Colonic mucosa (tissue), 4 donors: ENCODE results near the gene PPP2R5A. TPM values are rescaled to one million over a fixed set of nuclear protein-coding genes. Genes with fewer than 3 reads are reported as not detected.

Experiments used
- DNase-seq: peaks from one replicate; pipeline ENCODE4 v3.0.0-alpha.2; 2020
- H3K27ac ChIP-seq: fragments of 200-600 bp; one replicate; pipeline ENCODE4 v1.8.0; 2021
- H3K27me3 ChIP-seq: fragments of 200-600 bp; one replicate; pipeline ENCODE4 v1.8.0; 2021
- H3K36me3 ChIP-seq: fragments of 200-600 bp; one replicate; pipeline ENCODE4 v1.8.0; 2021
- H3K4me1 ChIP-seq: fragments of 200-600 bp; one replicate; pipeline ENCODE4 v1.8.0; 2021; ENCODE audit warnings: mild to moderate bottlenecking
- H3K4me3 ChIP-seq: fragments of 200-600 bp; one replicate; pipeline ENCODE4 v1.8.0; 2021
- H3K9ac ChIP-seq, 2 donors: one replicate each; pipeline ENCODE4 v1.7.0; 2013; ENCODE audit warnings: control low read depth in 2 of 2, low read depth in 2 of 2, low read length in 2 of 2
- H3K9me3 ChIP-seq: fragments of 200-600 bp; one replicate; pipeline ENCODE4 v1.8.0; 2021
- CTCF ChIP-seq: fragments of 200-600 bp; IDR thresholded peaks from one replicate; pipeline ENCODE4 v1.8.0; 2022; ENCODE audit warnings: antibody characterized with exemption, mild to moderate bottlenecking
- intact Hi-C: fragments of 100-400 bp; cut with DNase I; formaldehyde crosslinking; loops from one replicate; pipeline ENCODE4 v1.14.1; 2022
- total RNA-seq, 2 donors: library from RNA; stranded (reverse); fragmentation: NEBNext Ultra II Directional in 1 of 2; extraction: Animal tissue kit (Norgen Biotek cat#: 25700) in 1 of 2; gene quantifications; one replicate each; pipeline ENCODE4 v1.2.1, GENCODE V29; 2021
- donor health status: healthy.
- donor health status: DM: no; HTN: no; CAD: no.
- donor health status: DM: no; HTN: no; CAD: no.

PPP2R5A gene
- total RNA-seq, 2 donors from 2014 or later: 62.4 to 78.2 TPM

DNA sequence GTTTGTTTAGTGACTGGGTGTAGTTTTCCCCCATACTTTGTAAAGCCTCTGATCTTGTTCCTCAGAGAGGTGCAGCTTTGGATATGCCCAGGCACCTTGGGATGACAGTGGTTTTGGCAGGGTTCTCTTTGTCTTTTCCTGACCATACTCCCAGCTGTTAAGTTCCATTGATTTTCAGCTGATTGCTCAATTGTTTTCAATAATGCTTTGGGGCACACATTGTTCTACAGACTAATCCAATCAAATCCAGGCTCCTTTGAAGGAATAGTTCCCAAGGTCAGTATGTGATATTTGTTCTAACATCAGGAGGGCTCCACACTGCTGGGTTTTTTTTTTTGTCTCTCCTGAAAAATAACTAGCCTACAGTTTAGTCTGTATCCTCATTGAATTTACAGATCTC is 24.8 kb downstream of the PPP2R5A start:
- Histone ChIP-seq H3K36me3 (no peaks in the 10 kb centered on the region), H3K27me3 (no peaks in the 10 kb centered on the region), H3K27ac (no peak overlapping the region), H3K9me3 (no peaks in the 10 kb centered on the region), H3K4me1 (no peaks in the 10 kb centered on the region), H3K9ac (no peak overlapping the region), H3K4me3 (no peak overlapping the region)
- DNase-seq: no peak
- intact Hi-C loops: no loop called here
- TF ChIP-seq CTCF: no peak

GRCh38 chr1:212310383-212310782 is 25.2 kb downstream of the PPP2R5A start:
- TF ChIP-seq CTCF: no peak
- intact Hi-C loops: no loop called here

GRCh38 chr1:212311836-212312497 is 26.8 kb downstream of the PPP2R5A start:
- Histone ChIP-seq H3K4me1 (no peaks in the 10 kb centered on the region), H3K27me3 (no peaks in the 10 kb centered on the region), H3K36me3 (no peaks in the 10 kb centered on the region), H3K9ac (no peak overlapping the region), H3K4me3 (no peak overlapping the region), H3K27ac (no peak overlapping the region), H3K9me3 (no peaks in the 10 kb centered on the region)
- DNase-seq: no peak
- no peak for TF ChIP-seq CTCF
- intact Hi-C loops: no loop called here

More at GRCh38 chr1:212310383-212310782, 25.2 kb downstream of the PPP2R5A start:
- no peak for DNase-seq
- H3K27ac ChIP-seq: no peak overlapping the region
- no peaks in the 10 kb centered on the region for H3K27me3 ChIP-seq
- no peak overlapping the region for H3K9ac ChIP-seq
- no peak overlapping the region for H3K4me3 ChIP-seq
- no peaks in the 10 kb centered on the region for H3K4me1 ChIP-seq
- H3K36me3 ChIP-seq: no peaks in the 10 kb centered on the region
- H3K9me3 ChIP-seq: no peaks in the 10 kb centered on the region

DNA sequence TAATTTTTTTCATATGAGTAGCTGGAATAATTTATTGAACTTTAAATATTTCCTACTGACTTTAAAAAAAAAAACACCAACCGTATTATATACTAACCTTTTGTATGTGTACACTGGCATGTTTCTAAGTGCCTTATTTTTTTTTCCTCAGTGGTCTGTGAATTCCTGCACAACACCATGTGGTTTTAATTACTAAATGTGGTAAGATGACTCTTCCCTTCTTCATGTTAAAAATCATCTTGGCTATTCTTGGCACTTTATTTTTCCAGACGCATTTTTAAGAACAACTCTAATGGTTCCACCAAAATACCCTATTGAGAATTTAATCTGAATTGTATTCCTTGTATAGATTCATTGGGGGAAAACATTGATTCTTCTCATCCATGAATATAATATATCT is 28.4 kb downstream of the PPP2R5A start:
- H3K4me1 ChIP-seq: no peaks in the 10 kb centered on the region
- no peaks in the 10 kb centered on the region for H3K27me3 ChIP-seq
- no peak overlapping the region for H3K27ac ChIP-seq
- intact Hi-C loops: no loop called here
- no peak overlapping the region for H3K4me3 ChIP-seq
- H3K9ac ChIP-seq: no peak overlapping the region
- TF ChIP-seq CTCF: no peak
- no peaks in the 10 kb centered on the region for H3K36me3 ChIP-seq
- DNase-seq: no peak
- no peaks in the 10 kb centered on the region for H3K9me3 ChIP-seq

DNA sequence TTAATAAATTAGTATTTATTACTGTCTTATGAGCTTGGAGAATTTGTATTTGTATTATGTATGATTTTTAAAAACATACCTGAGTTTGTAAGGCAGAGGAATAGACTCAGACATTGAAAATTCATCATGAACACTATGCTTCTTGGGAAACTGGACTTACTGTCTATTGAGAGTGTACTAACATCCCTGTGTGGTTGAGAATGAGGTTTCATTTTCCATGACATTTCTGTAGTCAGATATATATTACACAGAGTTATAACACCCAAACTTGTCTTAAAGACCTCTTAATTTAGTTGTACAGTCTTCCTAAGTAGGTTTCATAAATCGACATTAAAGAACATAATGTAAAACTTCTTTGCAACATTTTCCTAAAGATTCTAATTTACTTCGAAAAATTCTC is 30.0 kb downstream of the PPP2R5A start:
- no peaks in the 10 kb centered on the region for H3K27me3 ChIP-seq
- no peak overlapping the region for H3K9ac ChIP-seq
- no peak for TF ChIP-seq CTCF
- no peak overlapping the region for H3K27ac ChIP-seq
- no peaks in the 10 kb centered on the region for H3K4me1 ChIP-seq
- DNase-seq: no peak
- H3K9me3 ChIP-seq: no peaks in the 10 kb centered on the region
- H3K36me3 ChIP-seq: no peaks in the 10 kb centered on the region
- H3K4me3 ChIP-seq: no peak overlapping the region
- intact Hi-C loops: no loop called here
